ENCODE results near the gene FAM50A. TPM values are rescaled to one million over a fixed set of nuclear protein-coding genes. Genes with fewer than 3 reads are reported as not detected.
A peak's percentile ranks its signal among the peaks of the same experiment; 100 is the strongest.

Gene FAM50A
- total RNA-seq, 1 donor from 2014 or later: 77.5 TPM

DNA sequence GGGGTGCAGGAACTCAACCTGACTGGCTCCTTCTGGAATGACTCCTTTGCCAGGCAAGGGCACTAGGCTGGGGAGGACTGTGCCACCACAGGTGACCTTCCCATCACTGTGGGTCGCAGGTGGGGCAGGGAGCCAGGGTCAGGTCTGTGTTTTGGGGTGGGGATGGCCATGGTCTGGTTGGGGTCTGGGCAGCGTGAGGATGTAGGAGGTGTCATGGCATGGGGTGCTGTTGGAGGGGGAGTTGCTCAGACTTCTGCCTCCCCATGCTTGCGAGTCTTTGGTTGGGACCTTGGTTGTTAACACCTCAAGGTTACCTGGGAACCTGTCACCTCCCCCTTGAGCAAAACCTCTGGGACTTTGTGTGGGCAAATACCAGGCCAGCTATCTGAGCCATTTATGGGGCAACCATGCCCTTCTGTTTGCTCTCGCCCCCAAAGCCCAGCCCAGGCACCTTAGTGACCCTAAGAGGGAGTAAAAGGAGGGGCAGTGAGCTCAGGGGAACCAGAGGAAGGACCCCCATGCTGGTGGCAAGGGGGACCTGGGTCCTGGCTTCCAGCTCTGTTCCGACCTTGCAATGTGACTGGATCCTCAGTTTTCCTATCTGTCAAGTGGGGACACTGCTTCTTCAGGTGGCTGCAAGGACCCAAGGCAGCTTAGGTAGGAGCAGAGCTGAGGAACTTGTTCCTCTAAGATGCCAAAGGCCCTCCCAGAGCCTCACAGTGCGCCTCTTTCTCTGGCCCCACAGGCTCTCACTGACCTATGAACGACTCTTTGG, 9.4 kb upstream of the FAM50A start:
- H3K36me3 ChIP-seq: peaks cover 38% of the 10 kb centered on the region
- H3K27me3 ChIP-seq (ENCODE audit: low read depth): no peaks in the 10 kb centered on the region
- no peak overlapping the region for H3K4me3 ChIP-seq
- TF ChIP-seq, protein P1, sequence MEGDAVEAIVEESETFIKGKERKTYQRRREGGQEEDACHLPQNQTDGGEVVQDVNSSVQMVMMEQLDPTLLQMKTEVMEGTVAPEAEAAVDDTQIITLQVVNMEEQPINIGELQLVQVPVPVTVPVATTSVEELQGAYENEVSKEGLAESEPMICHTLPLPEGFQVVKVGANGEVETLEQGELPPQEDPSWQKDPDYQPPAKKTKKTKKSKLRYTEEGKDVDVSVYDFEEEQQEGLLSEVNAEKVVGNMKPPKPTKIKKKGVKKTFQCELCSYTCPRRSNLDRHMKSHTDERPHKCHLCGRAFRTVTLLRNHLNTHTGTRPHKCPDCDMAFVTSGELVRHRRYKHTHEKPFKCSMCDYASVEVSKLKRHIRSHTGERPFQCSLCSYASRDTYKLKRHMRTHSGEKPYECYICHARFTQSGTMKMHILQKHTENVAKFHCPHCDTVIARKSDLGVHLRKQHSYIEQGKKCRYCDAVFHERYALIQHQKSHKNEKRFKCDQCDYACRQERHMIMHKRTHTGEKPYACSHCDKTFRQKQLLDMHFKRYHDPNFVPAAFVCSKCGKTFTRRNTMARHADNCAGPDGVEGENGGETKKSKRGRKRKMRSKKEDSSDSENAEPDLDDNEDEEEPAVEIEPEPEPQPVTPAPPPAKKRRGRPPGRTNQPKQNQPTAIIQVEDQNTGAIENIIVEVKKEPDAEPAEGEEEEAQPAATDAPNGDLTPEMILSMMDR (IDR thresholded peaks at IDR 0.05): no peak
- no peak overlapping the region for H3K27ac ChIP-seq
- intact Hi-C loops (cut with DNase I): no loop called here
- no peaks in the 10 kb centered on the region for H3K9me3 ChIP-seq
- ATAC-seq (no peak), DNase-seq (no peak)
- H3K4me1 ChIP-seq: peaks cover 23% of the 10 kb centered on the region

DNA sequence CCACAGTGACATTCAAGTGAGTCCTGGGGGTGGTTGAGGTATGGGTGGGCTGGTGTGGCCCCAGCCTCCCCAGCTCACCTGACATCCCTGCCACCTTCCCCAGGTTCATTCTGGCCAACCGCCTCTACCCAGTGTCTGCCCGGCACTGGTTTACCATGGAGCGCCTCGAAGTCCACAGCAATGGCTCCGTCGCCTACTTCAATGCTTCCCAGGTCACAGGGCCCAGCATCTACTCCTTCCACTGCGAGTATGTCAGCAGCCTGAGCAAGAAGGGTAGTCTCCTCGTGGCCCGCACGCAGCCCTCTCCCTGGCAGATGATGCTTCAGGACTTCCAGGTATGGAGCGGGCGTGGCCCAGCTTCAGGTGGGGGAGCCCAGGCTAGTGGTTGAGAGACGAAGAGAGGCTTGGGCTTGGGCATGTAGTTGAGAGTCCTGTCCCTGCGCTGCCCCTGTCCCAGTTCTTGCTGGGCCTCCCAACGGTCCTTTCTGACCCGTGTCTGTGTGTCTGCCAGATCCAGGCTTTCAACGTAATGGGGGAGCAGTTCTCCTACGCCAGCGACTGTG, 8.7 kb upstream of the FAM50A start:
- peaks cover 45% of the 10 kb centered on the region for H3K36me3 ChIP-seq
- no peak overlapping the region for H3K4me3 ChIP-seq
- no peaks in the 10 kb centered on the region for H3K27me3 ChIP-seq (ENCODE audit: low read depth)
- no peak overlapping the region for H3K27ac ChIP-seq
- ATAC-seq (no peak), DNase-seq (no peak)
- no peaks in the 10 kb centered on the region for H3K9me3 ChIP-seq
- H3K4me1 ChIP-seq: peaks cover 16% of the 10 kb centered on the region
- intact Hi-C loops (cut with DNase I): no loop called here
- TF ChIP-seq, protein P1 (IDR thresholded peaks at IDR 0.05): no peak

DNA sequence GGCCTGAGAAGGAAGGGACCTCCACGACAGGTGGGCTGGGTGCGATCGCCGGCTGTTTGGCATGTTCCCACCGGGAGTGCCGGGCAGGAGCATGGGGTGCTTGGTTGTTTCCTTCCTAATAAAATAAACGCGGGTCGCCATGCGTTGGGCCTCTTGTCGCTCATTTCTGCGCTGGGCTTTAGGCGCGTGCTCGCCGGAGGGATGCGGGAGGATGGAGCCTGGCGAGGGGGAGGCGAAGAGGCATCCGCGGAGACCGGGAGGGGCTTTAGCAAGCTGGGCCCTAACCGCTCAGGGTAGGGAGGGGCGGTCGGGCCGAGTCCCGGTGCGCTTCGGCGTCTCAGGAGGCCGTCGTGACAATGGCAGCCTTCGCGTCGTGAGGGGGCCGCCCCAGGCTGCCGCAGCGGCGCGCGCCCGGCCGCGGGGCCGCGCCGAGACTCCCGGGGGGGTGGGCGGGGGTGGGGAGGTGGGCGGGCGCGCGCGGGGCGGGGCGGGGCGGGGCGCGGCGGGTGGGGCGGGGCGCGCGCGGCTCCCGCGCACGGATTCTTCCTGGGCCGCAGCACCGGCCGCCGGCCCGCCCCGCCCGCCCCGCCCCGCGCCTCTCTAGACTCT, 7.5 kb upstream of the FAM50A start:
- Histone ChIP-seq H3K4me3 (peak overlapping the region; percentile 79), H3K27ac (peak overlapping the region; percentile 81), H3K36me3 (peaks cover 55% of the 10 kb centered on the region), H3K27me3 (ENCODE audit: low read depth) (no peaks in the 10 kb centered on the region), H3K4me1 (peaks cover 12% of the 10 kb centered on the region), H3K9me3 (no peaks in the 10 kb centered on the region)
- intact Hi-C loops (cut with DNase I): no loop called here
- peak; percentile 46 to 57 for ATAC-seq
- peak; percentile 53 for DNase-seq
- TF ChIP-seq, protein P1 (IDR thresholded peaks at IDR 0.05): no peak

DNA sequence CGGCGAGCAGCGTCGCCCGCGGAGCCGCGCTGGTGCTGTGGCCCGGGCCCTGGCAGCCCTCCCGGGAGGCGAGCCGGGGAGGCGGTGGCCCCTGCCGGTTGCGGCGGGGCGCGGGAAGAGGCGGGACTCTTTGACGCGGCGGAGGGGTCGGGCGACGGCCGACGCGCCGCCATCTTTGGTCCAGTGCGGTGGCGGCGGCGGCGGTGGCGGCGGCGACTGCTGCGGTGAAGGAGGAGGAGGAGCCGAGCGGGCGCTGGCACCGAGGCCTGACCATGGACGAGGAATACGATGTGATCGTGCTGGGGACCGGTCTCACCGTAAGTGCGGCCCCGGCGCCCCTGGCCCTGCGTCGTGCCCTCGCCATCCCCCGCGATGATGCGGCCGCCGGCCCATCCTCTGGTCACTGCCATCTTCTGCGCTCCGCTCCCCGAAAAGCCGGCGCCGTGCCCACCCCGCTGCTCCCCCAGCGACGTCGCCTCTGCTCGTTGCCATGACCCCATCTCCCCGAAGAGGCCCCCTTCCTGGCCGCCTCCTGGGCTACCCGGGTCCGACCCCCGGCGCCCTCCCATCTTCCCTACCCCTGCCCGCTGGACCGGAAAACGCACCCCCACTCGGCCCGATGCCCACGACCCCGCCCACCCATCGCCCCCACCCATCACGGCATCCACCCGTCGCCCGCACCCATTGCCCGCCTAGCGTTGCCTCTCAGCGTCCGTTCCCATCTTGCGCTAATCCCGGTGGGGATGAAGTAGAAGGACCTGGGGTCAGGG, 6.8 kb upstream of the FAM50A start, which contains the start of gene GDI1:
GDI1 (plus strand) TSS at position 172 of the 770 bp plus-strand sequence; CDS start at position 273, 101 bp downstream.
- H3K27me3 ChIP-seq (ENCODE audit: low read depth): no peaks in the 10 kb centered on the region
- H3K4me1 ChIP-seq: peaks cover 12% of the 10 kb centered on the region
- peak within 1 kb of the TSS; percentile 79 for H3K4me3 ChIP-seq
- no peaks in the 10 kb centered on the region for H3K9me3 ChIP-seq
- H3K27ac ChIP-seq: peak within 1 kb of the TSS; percentile 81
- TF ChIP-seq, protein P1 (IDR thresholded peaks at IDR 0.05): no peak
- H3K36me3 ChIP-seq: peaks cover 60% of the 10 kb centered on the region
- ATAC-seq (peak; percentile 76 to 83), DNase-seq (peak; percentile 71)
- intact Hi-C loops (cut with DNase I): no loop called here

Data from lower lobe of right lung (tissue), 2 donors.